Adrenal gland (tissue), 12 donors: ENCODE data around the gene CLEC18C. TPM values are rescaled to one million over a fixed set of nuclear protein-coding genes. Genes with fewer than 3 reads are reported as not detected.

Experiments used
- DNase-seq, 7 donors: peaks; one replicate each; pipeline ENCODE4 v3.0.0-alpha.2; 2019 to 2020
- H3K27ac ChIP-seq, 5 donors: fragments of 200-600 bp; sonication (generic) in 4 of 5; 1 replicate in 3 of 5; 2 replicates in 2 of 5; pipeline versions ENCODE4 v1.5.1 to v1.8.0; 2016 to 2020; ENCODE audit warnings: mild to moderate bottlenecking in 1 of 5
- H3K27me3 ChIP-seq: fragments of 200-600 bp; 2 replicates; pipeline ENCODE4 v1.8.0; 2021
- H3K36me3 ChIP-seq, 2 donors: fragments of 200-600 bp; replicated peaks in 1 of 2; 1 replicate in 1 of 2; 2 replicates in 1 of 2; pipeline versions ENCODE4 v1.5.1 to v1.8.0; 2018 to 2022
- H3K4me1 ChIP-seq, 2 donors: fragments of 200-600 bp; replicated peaks in 1 of 2; 1 replicate in 1 of 2; 2 replicates in 1 of 2; pipeline versions ENCODE4 v1.5.1 to v1.8.0; 2018 to 2021
- H3K4me3 ChIP-seq, 4 donors: fragments of 200-600 bp; sonication (generic) in 3 of 4; one replicate each; pipeline ENCODE4 v1.5.1; 2016 to 2018
- H3K9me3 ChIP-seq, 3 donors: fragments of 200-600 bp; sonication (generic) in 1 of 3; replicated peaks in 1 of 3; 1 replicate in 2 of 3; 2 replicates in 1 of 3; pipeline versions ENCODE4 v1.5.1 to v1.8.0; 2016 to 2021
- CTCF ChIP-seq, 6 experiments: fragments of 450-650 bp in 4 of 6; fragments of 200-600 bp in 2 of 6; sonication (generic) in 1 of 6; IDR thresholded peaks; 1 replicate in 5 of 6; 2 replicates in 1 of 6; pipeline versions ENCODE4 v1.5.1 to v1.8.0; 2016 to 2021; ENCODE audit warnings: antibody characterized with exemption in 6 of 6, mild to moderate bottlenecking in 2 of 6, moderate library complexity in 1 of 6
- POLR2A ChIP-seq, 2 donors: fragments of 450-650 bp; IDR thresholded peaks; one replicate each; pipeline ENCODE4 v1.6.1; 2017; ENCODE audit warnings: antibody characterized with exemption in 2 of 2, mild to moderate bottlenecking in 2 of 2, moderate library complexity in 1 of 2
- WGBS, 4 donors: extraction: QIAGEN DNeasy Blood & Tissue Kit in 2 of 4; methylation state at CpG; one replicate each; pipeline versions ENCODE4 v1.1.5 to v1.1.7; 2013 to 2017; 5-methylcytosine and 5-hydroxymethylcytosine counted together
- intact Hi-C, 2 donors: fragments of 100-400 bp; cut with DNase I; formaldehyde crosslinking; loops; one replicate each; pipeline versions ENCODE4 v1.14.1 to v1.15.0; 2022 to 2023
- polyA plus RNA-seq, 3 donors: library from polyadenylated mRNA; stranded (reverse); fragments of 200-250 nt in 2 of 3; fragments of 350-450 nt in 1 of 3; fragmentation: Illumina TruSeq in 1 of 3; extraction: RNeasy Lipid Tissue Mini Kit (QIAGEN cat#74804) in 1 of 3; gene quantifications; one replicate each; pipeline ENCODE4 v1.2.3, GENCODE V29; 2013 to 2014
- total RNA-seq, 9 donors: library from RNA; depleted of rRNA in 4 of 9; stranded (reverse); fragments of >200 nt in 4 of 9; fragments of 120-200 nt in 1 of 9; fragmentation: NEBNext Ultra II Directional in 1 of 9; extraction: Animal tissue kit (Norgen Biotek cat#: 25700) in 1 of 9; gene quantifications; one replicate each; pipeline versions ENCODE4 v1.1.0 to v1.2.4, GENCODE V29; 2013 to 2023
- donor health status: healthy with polysubstance abuse.
- donor health status: Bipolar disorder and iron deficiency.
- donor health status: DM: yes; HTN: yes; CAD: no.
- donor health status: DM: no; HTN: no; CAD: no.
- donor health status: DM: no; HTN: no; CAD: no.
- donor health status: DM: yes; HTN: yes; CAD: no.

The CLEC18C gene
- total and polyA plus RNA-seq, 12 donors, result 0.17 to 2.9 (median 0.64) TPM; not detected in 3

GRCh38 chr16:70158261-70158939, 15.2 kb upstream of the CLEC18C start:
- no peaks in the 10 kb centered on the region for H3K27me3 ChIP-seq
- H3K27ac ChIP-seq, result no peak overlapping the region
- WGBS, 4 donors, result 79 to 83% (median 81%) methylated on average over 7 of the region's 7 CpGs
- H3K9me3 ChIP-seq, result no peaks in the 10 kb centered on the region
- H3K36me3 ChIP-seq, result peaks cover 0 to 86% of the 10 kb centered on the region in 2 donors
- peak in 2 of 7 donors; percentile 18 to 55 for DNase-seq
- H3K4me3 ChIP-seq, result no peak overlapping the region
- no peak for TF ChIP-seq POLR2A (IDR thresholded peaks at IDR 0.05)
- TF ChIP-seq CTCF (IDR thresholded peaks at IDR 0.05), result no peak
- intact Hi-C loops, result loop anchor here in 1 of 2 donors (10.0 kb wide), 1 partner anchor 96 kb away; the partner anchor contains the start of gene EXOSC6
- no peaks in the 10 kb centered on the region for H3K4me1 ChIP-seq

GRCh38 chr16:70159355-70160348, 13.9 kb upstream of the CLEC18C start:
- Histone ChIP-seq H3K36me3 (peaks cover 0 to 73% of the 10 kb centered on the region in 2 donors), H3K27ac (no peak overlapping the region), H3K27me3 (no peaks in the 10 kb centered on the region), H3K4me3 (no peak overlapping the region), H3K9me3 (no peaks in the 10 kb centered on the region), H3K4me1 (no peaks in the 10 kb centered on the region)
- TF ChIP-seq POLR2A (IDR thresholded peaks at IDR 0.05) (no peak), CTCF (IDR thresholded peaks at IDR 0.05) (no peak)
- intact Hi-C loops, result loop anchor here in 1 of 2 donors (10.0 kb wide), 1 partner anchor 95 kb away; the partner anchor contains the start of gene EXOSC6
- DNase-seq, result peak in 1 of 7 donors; percentile 47
- 68 to 81% (median 72%) methylated on average over 9 of the region's 9 CpGs for WGBS, 4 donors

- intact Hi-C loops, result no loop called here
- Histone ChIP-seq H3K27me3 (no peaks in the 10 kb centered on the region), H3K27ac (no peak overlapping the region), H3K4me1 (no peaks in the 10 kb centered on the region), H3K9me3 (no peaks in the 10 kb centered on the region), H3K36me3 (peaks cover 0 to 67% of the 10 kb centered on the region in 2 donors), H3K4me3 (no peak overlapping the region)
- DNase-seq, result peak in 1 of 7 donors; percentile 46
- TF ChIP-seq CTCF (IDR thresholded peaks at IDR 0.05) (no peak), POLR2A (IDR thresholded peaks at IDR 0.05) (no peak)
- 84 to 92% (median 89%) methylated on average over 6 of the region's 6 CpGs for WGBS, 4 donors
Measured at GRCh38 chr16:70160388-70160787, 13.2 kb upstream of the CLEC18C start.

- no peaks in the 10 kb centered on the region for H3K27me3 ChIP-seq
- WGBS, 4 donors, result 93 to 99% (median 96%) methylated on average over 6 of the region's 6 CpGs
- no peak overlapping the region for H3K27ac ChIP-seq
- intact Hi-C loops, result no loop called here
- no peak for TF ChIP-seq POLR2A (IDR thresholded peaks at IDR 0.05)
- no peak for TF ChIP-seq CTCF (IDR thresholded peaks at IDR 0.05)
- peaks cover 0 to 63% of the 10 kb centered on the region in 2 donors for H3K36me3 ChIP-seq
- no peak overlapping the region for H3K4me3 ChIP-seq
- H3K4me1 ChIP-seq, result no peaks in the 10 kb centered on the region
- DNase-seq, result peak in 1 of 7 donors; percentile 49
- no peaks in the 10 kb centered on the region for H3K9me3 ChIP-seq
Measured at GRCh38 chr16:70160821-70161220, 12.8 kb upstream of the CLEC18C start.
